Upper lobe of right lung (tissue), 1 donor: ENCODE measurements around the gene C1RL. TPM values are rescaled to one million over a fixed set of nuclear protein-coding genes. Genes with fewer than 3 reads are reported as not detected.
A peak's percentile ranks its signal among the peaks of the same experiment; 100 is the strongest.
"Not testable (repeated sequence)": the region's sequence is repeated elsewhere in the genome, so short reads cannot be mapped to it uniquely, and the experiment has no call there.

Source experiments
- ATAC-seq: fragments of 200-7000 bp; cut with Tn5 transposase; one replicate; pipeline ENCODE4 v1.9.1; 2020; ENCODE audit warnings: mild to moderate bottlenecking, moderate library complexity
- DNase-seq: peaks from one replicate; pipeline ENCODE4 v3.0.0-alpha.2; 2020
- H3K27ac ChIP-seq: fragments of 200-600 bp; one replicate; pipeline ENCODE4 v1.8.0; 2022
- H3K27me3 ChIP-seq: fragments of 200-600 bp; one replicate; pipeline ENCODE4 v1.8.0; 2022; ENCODE audit warnings: mild to moderate bottlenecking
- H3K36me3 ChIP-seq: fragments of 200-600 bp; one replicate; pipeline ENCODE4 v1.8.0; 2022
- H3K4me1 ChIP-seq: fragments of 200-600 bp; one replicate; pipeline ENCODE4 v1.8.0; 2022
- H3K4me3 ChIP-seq: fragments of 200-600 bp; one replicate; pipeline ENCODE4 v1.8.0; 2022; ENCODE audit warnings: mild to moderate bottlenecking
- H3K9me3 ChIP-seq: fragments of 200-600 bp; one replicate; pipeline ENCODE4 v1.8.0; 2022
- CTCF ChIP-seq: fragments of 200-600 bp; IDR thresholded peaks from one replicate; pipeline ENCODE4 v1.8.0; 2022; ENCODE audit warnings: antibody characterized with exemption
- intact Hi-C: fragments of 100-400 bp; cut with DNase I; formaldehyde crosslinking; loops from one replicate; pipeline ENCODE4 v1.11.0; 2022
- total RNA-seq: library from RNA; stranded (reverse); fragmentation: NEBNext Ultra II Directional; extraction: Animal tissue kit (Norgen Biotek cat#: 25700); gene quantifications from one replicate; pipeline ENCODE4 v1.2.1, GENCODE V29; 2021
- donor health status: DM: no; HTN: yes; CAD: no; lungs with severe emphysema.

Gene C1RL
- total RNA-seq, 1 donor from 2014 or later = 91.6 TPM

GRCh38 chr12:7060353-7060954 is 48.6 kb downstream of the C1RL start, which contains the start of gene C1S:
Gene C1S, plus strand, starts transcription at chr12:7060718. Its CDS starts 1,195 bp downstream, at chr12:7061913.
- intact Hi-C loops = loop anchor here (5.0 kb wide), 1 partner anchor 37 kb away; no protein-coding TSS in a partner anchor
- peak within 1 kb of the TSS; percentile 43 for H3K4me3 ChIP-seq
- peak; percentile 96 for ATAC-seq
- no peaks in the 10 kb centered on the region for H3K36me3 ChIP-seq
- no peaks in the 10 kb centered on the region for H3K9me3 ChIP-seq
- H3K27me3 ChIP-seq = no peaks in the 10 kb centered on the region
- H3K27ac ChIP-seq = peak within 1 kb of the TSS; percentile 81
- peak; percentile 73 for DNase-seq
- H3K4me1 ChIP-seq = peaks cover 16% of the 10 kb centered on the region
- peak; percentile 70 for TF ChIP-seq CTCF

- Histone ChIP-seq H3K4me1 (peaks cover 16% of the 10 kb centered on the region), H3K4me3 (no peak overlapping the region), H3K27me3 (no peaks in the 10 kb centered on the region), H3K9me3 (no peaks in the 10 kb centered on the region), H3K36me3 (no peaks in the 10 kb centered on the region), H3K27ac (peak overlapping the region; percentile 24)
- intact Hi-C loops = loop anchor here (5.0 kb wide), 1 partner anchor 38 kb away; no protein-coding TSS in a partner anchor
- ATAC-seq (no peak), DNase-seq (no peak)
- no peak for TF ChIP-seq CTCF
Measured at GRCh38 chr12:7059780-7060179, 49.2 kb downstream of the C1RL start.

- no peaks in the 10 kb centered on the region for H3K27me3 ChIP-seq
- TF ChIP-seq CTCF = no peak
- H3K27ac ChIP-seq = no peak overlapping the region
- H3K9me3 ChIP-seq = no peaks in the 10 kb centered on the region
- ATAC-seq = no peak
- intact Hi-C loops = no loop called here
- no peak for DNase-seq
- no peak overlapping the region for H3K4me3 ChIP-seq
- no peaks in the 10 kb centered on the region for H3K36me3 ChIP-seq
- peaks cover 16% of the 10 kb centered on the region for H3K4me1 ChIP-seq
Measured at GRCh38 chr12:7058850-7059395, 50.1 kb downstream of the C1RL start.

GRCh38 chr12:7058163-7058845 is 50.7 kb downstream of the C1RL start:
- no peak overlapping the region for H3K4me3 ChIP-seq
- no peak overlapping the region for H3K27ac ChIP-seq
- DNase-seq (no peak), ATAC-seq (peak; percentile 60)
- intact Hi-C loops = no loop called here
- no peaks in the 10 kb centered on the region for H3K9me3 ChIP-seq
- H3K36me3 ChIP-seq = no peaks in the 10 kb centered on the region
- H3K4me1 ChIP-seq = peaks cover 16% of the 10 kb centered on the region
- H3K27me3 ChIP-seq = no peaks in the 10 kb centered on the region
- no peak for TF ChIP-seq CTCF

- intact Hi-C loops, DNase-seq, H3K9me3 ChIP-seq, H3K27me3 ChIP-seq, H3K36me3 ChIP-seq, H3K27ac ChIP-seq, H3K4me1 ChIP-seq, ATAC-seq, H3K4me3 ChIP-seq: not testable (repeated sequence)
Measured at GRCh38 chr12:7055736-7056135, 53.3 kb downstream of the C1RL start.

GRCh38 chr12:7054925-7055324 is 54.1 kb downstream of the C1RL start:
- Histone ChIP-seq H3K36me3 (no peaks in the 10 kb centered on the region), H3K27me3 (no peaks in the 10 kb centered on the region), H3K4me1 (peaks cover 5% of the 10 kb centered on the region), H3K4me3 (no peak overlapping the region), H3K27ac (no peak overlapping the region), H3K9me3 (no peaks in the 10 kb centered on the region)
- DNase-seq = no peak
- no peak for TF ChIP-seq CTCF
- ATAC-seq = no peak
- intact Hi-C loops = no loop called here

GRCh38 chr12:7049973-7050372 is 59.0 kb downstream of the C1RL start:
- H3K36me3 ChIP-seq, H3K4me1 ChIP-seq, DNase-seq, H3K4me3 ChIP-seq, H3K27ac ChIP-seq, H3K9me3 ChIP-seq, ATAC-seq, intact Hi-C loops, H3K27me3 ChIP-seq: not testable (repeated sequence)

GRCh38 chr12:7049445-7049951 is 59.5 kb downstream of the C1RL start:
- H3K4me3 ChIP-seq, H3K36me3 ChIP-seq, H3K4me1 ChIP-seq, DNase-seq, H3K27me3 ChIP-seq, H3K9me3 ChIP-seq, H3K27ac ChIP-seq, ATAC-seq, intact Hi-C loops: not testable (repeated sequence)
